KMS-11 (cell line): ENCODE data around the gene CWC22.

ENCODE experiments used
- H2AFZ ChIP-seq: fragments of 200-600 bp; sonication (generic); 2 replicates; pipeline ENCODE4 v1.6.1; 2016; ENCODE audit warnings: antibody characterized with exemption, mixed run types, low read depth
- H3K27ac ChIP-seq: fragments of 200-600 bp; sonication (generic); 2 replicates; pipeline ENCODE4 v1.6.1; 2016; ENCODE audit warnings: mild to moderate bottlenecking, mixed run types
- H3K27me3 ChIP-seq: fragments of 200-600 bp; sonication (generic); 2 replicates; pipeline ENCODE4 v1.6.1; 2017; ENCODE audit warnings: mild to moderate bottlenecking, low read depth, mixed run types, moderate library complexity; ENCODE audit not compliant: insufficient read depth
- H3K36me3 ChIP-seq: fragments of 200-600 bp; sonication (generic); 2 replicates; pipeline ENCODE4 v1.6.1; 2017; ENCODE audit warnings: mild to moderate bottlenecking, mixed run types; ENCODE audit not compliant: insufficient read depth
- H3K4me1 ChIP-seq: fragments of 200-600 bp; sonication (generic); 2 replicates; pipeline ENCODE4 v1.6.1; 2016; ENCODE audit warnings: mild to moderate bottlenecking, low read depth, mixed run types; ENCODE audit not compliant: poor library complexity, severe bottlenecking
- H3K4me2 ChIP-seq: fragments of 200-600 bp; sonication (generic); 2 replicates; pipeline ENCODE4 v1.7.0; 2016; ENCODE audit warnings: mild to moderate bottlenecking, mixed run types
- H3K4me3 ChIP-seq: fragments of 200-600 bp; sonication (generic); IDR thresholded peaks from 2 replicates; pipeline ENCODE4 v1.6.1; 2017; ENCODE audit warnings: low read depth, low read length, mixed read lengths; ENCODE audit not compliant: insufficient read depth
- H3K79me2 ChIP-seq: fragments of 200-600 bp; sonication (generic); 2 replicates; pipeline ENCODE4 v1.6.1; 2016; ENCODE audit warnings: low read depth, mixed run types; ENCODE audit not compliant: insufficient read depth
- H3K9ac ChIP-seq: fragments of 200-600 bp; sonication (generic); 2 replicates; pipeline ENCODE4 v1.6.1; 2016; ENCODE audit warnings: mild to moderate bottlenecking, mixed run types
- H4K20me1 ChIP-seq: fragments of 200-600 bp; sonication (generic); 2 replicates; pipeline ENCODE4 v1.6.1; 2016; ENCODE audit warnings: mild to moderate bottlenecking, mixed run types; ENCODE audit not compliant: insufficient read depth
- CTCF ChIP-seq: fragments of 200-600 bp; sonication (generic); conservative IDR thresholded peaks from 2 replicates; pipeline ENCODE4 v1.6.1; 2017; ENCODE audit warnings: low read depth, mild to moderate bottlenecking, antibody characterized with exemption, low read length, moderate library complexity, mixed read lengths

CWC22 gene

GRCh38 chr2:179913809-179914208, 93.3 kb downstream of the CWC22 start:
- Histone ChIP-seq H3K27me3 (no peaks in the 10 kb centered on the region), H3K4me1 (no peaks in the 10 kb centered on the region), H3K79me2 (no peaks in the 10 kb centered on the region), H3K4me3 (no peak overlapping the region), H3K27ac (no peak overlapping the region), H3K4me2 (no peak overlapping the region), H4K20me1 (no peaks in the 10 kb centered on the region), H3K9ac (no peak overlapping the region), H2AFZ (no peak overlapping the region), H3K36me3 (no peaks in the 10 kb centered on the region)
- TF ChIP-seq CTCF = no peak

GRCh38 chr2:179911569-179911968, 95.5 kb downstream of the CWC22 start:
- Histone ChIP-seq H3K4me1 (no peaks in the 10 kb centered on the region), H3K4me2 (no peak overlapping the region), H3K27me3 (no peaks in the 10 kb centered on the region), H3K27ac (no peak overlapping the region), H3K9ac (no peak overlapping the region), H4K20me1 (no peaks in the 10 kb centered on the region), H3K79me2 (no peaks in the 10 kb centered on the region), H2AFZ (no peak overlapping the region), H3K36me3 (no peaks in the 10 kb centered on the region), H3K4me3 (no peak overlapping the region)
- TF ChIP-seq CTCF = no peak

- Histone ChIP-seq H3K79me2 (no peaks in the 10 kb centered on the region), H3K36me3 (no peaks in the 10 kb centered on the region), H3K4me2 (no peak overlapping the region), H2AFZ (no peak overlapping the region), H3K27ac (no peak overlapping the region), H4K20me1 (no peaks in the 10 kb centered on the region), H3K4me1 (no peaks in the 10 kb centered on the region), H3K4me3 (no peak overlapping the region), H3K27me3 (no peaks in the 10 kb centered on the region), H3K9ac (no peak overlapping the region)
- no peak for TF ChIP-seq CTCF
Observed at GRCh38 chr2:179910735-179911113, 96.4 kb downstream of the CWC22 start.

GRCh38 chr2:179909845-179910734, 97.0 kb downstream of the CWC22 start:
- Histone ChIP-seq H3K27ac (no peak overlapping the region), H3K4me3 (no peak overlapping the region), H3K9ac (no peak overlapping the region), H3K4me2 (no peak overlapping the region), H3K27me3 (no peaks in the 10 kb centered on the region), H3K4me1 (no peaks in the 10 kb centered on the region), H2AFZ (no peak overlapping the region), H3K79me2 (no peaks in the 10 kb centered on the region), H4K20me1 (no peaks in the 10 kb centered on the region), H3K36me3 (no peaks in the 10 kb centered on the region)
- TF ChIP-seq CTCF = no peak
